Breast epithelium (tissue), 3 donors: ENCODE results near the gene DNAL4.

Experiments
- POLR2A ChIP-seq: fragments of 450-650 bp; IDR thresholded peaks from one replicate; pipeline ENCODE4 v1.6.1; 2016; ENCODE audit warnings: antibody characterized with exemption, mild to moderate bottlenecking, moderate library complexity
- TF ChIP-seq, protein P1 (sequence below), 3 donors: fragments of 450-650 bp; IDR thresholded peaks; one replicate each; pipeline ENCODE4 v1.5.1; 2016 to 2017; ENCODE audit warnings: antibody characterized with exemption in 3 of 3, mild to moderate bottlenecking in 3 of 3, moderate library complexity in 3 of 3

GRCh38 chr22:38796262-38796957 is 2.5 kb upstream of the DNAL4 start:
- TF ChIP-seq, protein P1, sequence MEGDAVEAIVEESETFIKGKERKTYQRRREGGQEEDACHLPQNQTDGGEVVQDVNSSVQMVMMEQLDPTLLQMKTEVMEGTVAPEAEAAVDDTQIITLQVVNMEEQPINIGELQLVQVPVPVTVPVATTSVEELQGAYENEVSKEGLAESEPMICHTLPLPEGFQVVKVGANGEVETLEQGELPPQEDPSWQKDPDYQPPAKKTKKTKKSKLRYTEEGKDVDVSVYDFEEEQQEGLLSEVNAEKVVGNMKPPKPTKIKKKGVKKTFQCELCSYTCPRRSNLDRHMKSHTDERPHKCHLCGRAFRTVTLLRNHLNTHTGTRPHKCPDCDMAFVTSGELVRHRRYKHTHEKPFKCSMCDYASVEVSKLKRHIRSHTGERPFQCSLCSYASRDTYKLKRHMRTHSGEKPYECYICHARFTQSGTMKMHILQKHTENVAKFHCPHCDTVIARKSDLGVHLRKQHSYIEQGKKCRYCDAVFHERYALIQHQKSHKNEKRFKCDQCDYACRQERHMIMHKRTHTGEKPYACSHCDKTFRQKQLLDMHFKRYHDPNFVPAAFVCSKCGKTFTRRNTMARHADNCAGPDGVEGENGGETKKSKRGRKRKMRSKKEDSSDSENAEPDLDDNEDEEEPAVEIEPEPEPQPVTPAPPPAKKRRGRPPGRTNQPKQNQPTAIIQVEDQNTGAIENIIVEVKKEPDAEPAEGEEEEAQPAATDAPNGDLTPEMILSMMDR (IDR thresholded peaks at IDR 0.05) = no peak
- TF ChIP-seq POLR2A = no peak
